Activated naive CD8-positive, alpha-beta T cell treated with anti-CD3 and anti-CD28 coated beads, Interleukin-2, amount 50 U/mL, for 16 hours (primary cell): ENCODE results near the gene SYT7.

Source experiments
- DNase-seq: peaks from one replicate; pipeline ENCODE4 v3.0.0-alpha.2; 2020; ENCODE audit warnings: low read depth, low spot score

Gene SYT7

GRCh38 chr11:61580271-61580888, 496 bp downstream of the SYT7 start:
- no peak for DNase-seq

- DNase-seq: no peak
These were observed 1.1 kb downstream of the SYT7 start for GRCh38 chr11:61579676-61580270.

GRCh38 chr11:61578819-61579675, 1.8 kb downstream of the SYT7 start:
- no peak for DNase-seq

- DNase-seq: no peak
These were observed 3.3 kb downstream of the SYT7 start for GRCh38 chr11:61577383-61578118.

GRCh38 chr11:61575886-61576861, 4.7 kb downstream of the SYT7 start:
- no peak for DNase-seq

GRCh38 chr11:61574611-61575010, 6.3 kb downstream of the SYT7 start:
- no peak for DNase-seq

GRCh38 chr11:61572913-61573312, 8.0 kb downstream of the SYT7 start:
- no peak for DNase-seq

- no peak for DNase-seq
These were observed 9.0 kb downstream of the SYT7 start for GRCh38 chr11:61571869-61572268.

- DNase-seq: no peak
These were observed 9.5 kb downstream of the SYT7 start for GRCh38 chr11:61571337-61571736.

- no peak for DNase-seq
These were observed 11.2 kb downstream of the SYT7 start for GRCh38 chr11:61569701-61570100.

- no peak for DNase-seq
These were observed 11.9 kb downstream of the SYT7 start for GRCh38 chr11:61569018-61569417.

GRCh38 chr11:61567286-61568061, 13.4 kb downstream of the SYT7 start:
- peak; percentile 41 for DNase-seq

GRCh38 chr11:61564936-61565696, 15.8 kb downstream of the SYT7 start:
- no peak for DNase-seq

GRCh38 chr11:61560751-61561150, 20.1 kb downstream of the SYT7 start:
- DNase-seq: no peak

- no peak for DNase-seq
These were observed 24.3 kb downstream of the SYT7 start for GRCh38 chr11:61556621-61557020.

GRCh38 chr11:61555978-61556377, 24.9 kb downstream of the SYT7 start:
- DNase-seq: no peak

GRCh38 chr11:61555051-61555969, 25.6 kb downstream of the SYT7 start:
- no peak for DNase-seq
